ENCODE results near the gene LHX4.
"Not testable (repeated sequence)": the region's sequence is repeated elsewhere in the genome, so short reads cannot be mapped to it uniquely, and the experiment has no call there.

LHX4 gene

DNA sequence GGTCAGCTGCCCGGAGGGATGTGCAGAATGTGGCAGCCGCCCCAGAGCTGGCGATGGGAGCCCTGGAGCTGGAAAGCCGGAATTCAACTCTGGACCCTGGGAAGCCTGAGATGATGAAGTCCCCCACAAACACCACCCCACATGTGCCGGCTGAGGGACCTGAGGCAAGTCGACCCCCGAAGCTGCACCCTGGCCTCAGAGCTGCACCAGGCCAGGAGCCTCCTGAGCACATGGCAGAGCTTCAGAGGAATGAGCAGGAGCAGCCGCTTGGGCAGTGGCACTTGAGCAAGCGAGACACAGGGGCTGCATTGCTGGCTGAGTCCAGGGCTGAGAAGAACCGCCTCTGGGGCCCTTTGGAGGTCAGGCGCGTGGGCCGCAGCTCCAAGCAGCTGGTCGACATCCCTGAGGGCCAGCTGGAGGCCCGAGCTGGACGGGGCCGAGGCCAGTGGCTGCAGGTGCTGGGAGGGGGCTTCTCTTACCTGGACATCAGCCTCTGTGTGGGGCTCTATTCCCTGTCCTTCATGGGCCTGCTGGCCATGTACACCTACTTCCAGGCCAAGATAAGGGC lies 33.5 kb upstream of the LHX4 start:
- TF ChIP-seq, protein P1, sequence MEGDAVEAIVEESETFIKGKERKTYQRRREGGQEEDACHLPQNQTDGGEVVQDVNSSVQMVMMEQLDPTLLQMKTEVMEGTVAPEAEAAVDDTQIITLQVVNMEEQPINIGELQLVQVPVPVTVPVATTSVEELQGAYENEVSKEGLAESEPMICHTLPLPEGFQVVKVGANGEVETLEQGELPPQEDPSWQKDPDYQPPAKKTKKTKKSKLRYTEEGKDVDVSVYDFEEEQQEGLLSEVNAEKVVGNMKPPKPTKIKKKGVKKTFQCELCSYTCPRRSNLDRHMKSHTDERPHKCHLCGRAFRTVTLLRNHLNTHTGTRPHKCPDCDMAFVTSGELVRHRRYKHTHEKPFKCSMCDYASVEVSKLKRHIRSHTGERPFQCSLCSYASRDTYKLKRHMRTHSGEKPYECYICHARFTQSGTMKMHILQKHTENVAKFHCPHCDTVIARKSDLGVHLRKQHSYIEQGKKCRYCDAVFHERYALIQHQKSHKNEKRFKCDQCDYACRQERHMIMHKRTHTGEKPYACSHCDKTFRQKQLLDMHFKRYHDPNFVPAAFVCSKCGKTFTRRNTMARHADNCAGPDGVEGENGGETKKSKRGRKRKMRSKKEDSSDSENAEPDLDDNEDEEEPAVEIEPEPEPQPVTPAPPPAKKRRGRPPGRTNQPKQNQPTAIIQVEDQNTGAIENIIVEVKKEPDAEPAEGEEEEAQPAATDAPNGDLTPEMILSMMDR (IDR thresholded peaks at IDR 0.05): no peak
- DNase-seq (ENCODE audit: low spot score): no peak
- H3K27ac ChIP-seq: no peak overlapping the region
- no peak overlapping the region for H3K4me3 ChIP-seq

DNA sequence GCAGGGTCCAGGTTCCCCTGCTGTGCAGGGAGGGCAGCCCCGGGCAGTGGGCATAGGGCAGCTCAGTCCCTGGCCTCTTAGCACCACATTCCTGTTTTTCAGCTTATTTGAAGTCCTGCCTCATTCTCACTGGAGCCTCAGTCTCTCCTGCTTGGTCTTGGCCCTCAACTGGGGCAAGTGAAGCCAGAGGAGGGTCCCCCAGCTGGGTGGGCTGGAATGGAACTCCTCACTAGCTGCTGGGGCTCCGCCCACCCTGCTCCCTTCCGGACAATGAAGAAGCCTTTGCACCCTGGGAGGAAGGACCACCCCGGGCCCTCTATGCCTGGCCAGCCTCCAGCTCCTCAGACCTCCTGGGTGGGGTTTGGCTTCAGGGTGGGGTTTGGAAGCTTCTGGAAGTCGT lies 32.8 kb upstream of the LHX4 start:
- TF ChIP-seq, protein P1 (IDR thresholded peaks at IDR 0.05): no peak
- no peak overlapping the region for H3K4me3 ChIP-seq
- no peak overlapping the region for H3K27ac ChIP-seq
- DNase-seq (ENCODE audit: low spot score): no peak

DNA sequence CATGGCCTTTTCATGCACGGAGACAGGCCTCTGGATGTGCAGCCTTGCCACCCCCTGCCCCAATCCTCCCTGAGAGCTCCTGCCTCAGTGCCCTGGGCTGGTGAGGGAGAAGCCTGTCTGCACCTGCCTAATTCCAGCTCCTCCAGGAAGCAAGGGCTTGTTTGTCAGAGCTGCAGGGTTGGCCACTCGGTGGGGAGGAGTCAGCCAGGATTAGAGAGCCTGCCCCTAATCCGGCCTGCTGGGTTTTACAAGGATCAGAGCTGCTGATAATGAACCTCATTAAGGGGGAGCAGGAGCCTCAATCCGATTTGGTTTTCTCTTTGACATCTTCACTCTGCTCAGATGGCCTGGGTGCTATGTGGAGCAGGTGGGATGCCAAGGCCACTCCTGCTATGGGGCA lies 31.9 kb upstream of the LHX4 start:
- no peak for DNase-seq (ENCODE audit: low spot score)
- TF ChIP-seq, protein P1 (IDR thresholded peaks at IDR 0.05): no peak
- Histone ChIP-seq H3K27ac (no peak overlapping the region), H3K4me3 (no peak overlapping the region)

DNA sequence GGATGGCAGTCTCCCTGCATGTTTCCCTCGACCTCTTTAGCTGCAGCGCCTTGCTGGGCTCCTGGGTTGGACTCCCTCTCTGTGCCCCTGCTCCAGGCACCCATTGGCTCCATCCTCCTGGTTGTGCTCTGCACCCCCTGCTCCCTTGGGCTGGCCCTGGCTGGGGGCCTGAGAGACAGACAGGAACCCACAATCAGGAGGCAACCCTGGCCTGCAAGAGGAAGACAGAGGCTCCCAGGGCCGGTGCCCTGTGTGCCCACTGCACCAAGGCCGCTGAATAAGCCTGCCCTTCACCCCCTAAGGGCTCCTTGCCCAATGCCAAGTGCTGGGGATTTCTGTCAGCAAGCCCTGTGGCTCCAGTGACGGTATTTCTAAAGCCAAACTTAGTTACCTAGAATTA lies 31.5 kb upstream of the LHX4 start:
- no peak overlapping the region for H3K4me3 ChIP-seq
- TF ChIP-seq, protein P1 (IDR thresholded peaks at IDR 0.05): no peak
- H3K27ac ChIP-seq: no peak overlapping the region
- DNase-seq (ENCODE audit: low spot score): no peak

DNA sequence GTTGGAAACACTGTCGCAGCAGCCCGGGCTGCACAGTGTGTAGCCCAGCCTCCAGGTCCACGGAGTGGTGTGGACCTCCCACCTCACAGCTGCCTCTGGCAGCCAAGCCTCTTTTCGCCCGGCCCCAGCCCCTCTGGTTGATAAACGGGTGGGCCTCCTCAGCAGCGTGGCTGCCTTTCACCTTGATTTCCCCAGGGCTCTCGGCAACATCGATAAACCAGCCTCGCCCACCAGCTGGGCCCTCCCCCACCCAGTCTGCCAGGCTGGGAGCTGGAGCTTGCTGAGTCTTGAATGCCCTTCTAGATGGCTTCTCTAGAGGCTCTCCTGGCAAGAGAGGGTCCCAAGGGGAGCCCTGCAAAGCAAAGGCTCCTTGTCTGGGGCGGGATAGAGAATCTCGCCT lies 31.0 kb upstream of the LHX4 start:
- DNase-seq (ENCODE audit: low spot score): no peak
- Histone ChIP-seq H3K27ac (no peak overlapping the region), H3K4me3 (no peak overlapping the region)
- TF ChIP-seq, protein P1 (IDR thresholded peaks at IDR 0.05): no peak

DNA sequence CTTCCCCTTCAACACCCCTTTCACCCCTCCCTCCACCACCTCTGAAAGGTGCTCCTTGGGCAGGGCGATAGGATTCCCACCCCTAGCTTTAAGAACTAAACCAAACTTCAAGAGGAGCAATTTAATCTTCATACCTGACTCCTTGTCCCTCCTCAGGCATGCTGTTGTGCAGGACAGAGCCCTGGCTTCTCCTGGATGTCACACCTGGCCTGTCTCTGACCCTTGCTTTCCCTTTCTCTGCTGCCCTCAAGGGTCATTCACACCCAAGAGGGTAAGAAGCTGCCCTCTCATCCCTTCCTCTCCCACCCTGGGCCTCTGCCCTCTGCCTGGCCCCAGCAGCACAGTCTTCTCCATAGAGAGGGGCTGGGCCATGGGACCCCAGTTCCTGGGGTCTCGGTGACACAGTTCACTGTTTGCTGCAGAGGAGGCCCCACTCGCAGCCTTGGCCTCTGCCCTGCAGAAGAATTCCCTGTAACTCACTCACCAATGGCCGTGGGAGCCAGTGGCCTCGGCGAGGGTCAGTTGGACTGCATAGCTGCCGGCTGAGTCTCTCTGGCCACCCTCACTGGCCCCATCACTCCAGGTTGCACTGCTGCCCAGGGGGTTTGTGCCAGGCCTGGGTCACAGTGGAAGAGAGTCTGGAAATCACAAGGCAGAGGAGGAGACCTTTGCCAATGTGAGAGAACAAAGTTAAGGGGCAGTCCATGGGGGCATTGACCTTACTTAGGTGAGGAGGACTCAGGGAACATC lies 28.4 kb upstream of the LHX4 start:
- Histone ChIP-seq H3K4me3 (no peak overlapping the region), H3K27ac (no peak overlapping the region)
- TF ChIP-seq, protein P1 (IDR thresholded peaks at IDR 0.05): no peak
- no peak for DNase-seq (ENCODE audit: low spot score)

DNA sequence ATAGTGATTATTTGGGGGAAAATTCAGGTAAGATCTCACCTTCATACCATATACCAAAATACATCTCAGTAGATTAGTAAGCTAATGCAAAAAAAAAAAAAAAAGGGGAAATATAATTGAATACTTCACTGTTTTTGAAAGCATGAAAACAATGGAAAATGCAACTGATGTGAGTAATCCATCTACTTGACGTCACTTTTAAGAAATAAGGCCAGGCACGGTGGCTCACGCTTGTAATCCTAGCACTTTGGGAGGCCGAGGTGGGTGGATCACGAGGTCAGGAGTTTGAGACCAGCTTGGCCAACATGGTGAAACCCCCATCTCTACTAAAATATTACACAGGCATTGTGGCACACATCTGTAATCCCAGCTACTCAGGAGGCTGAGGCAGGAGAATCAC lies 27.5 kb upstream of the LHX4 start:
- H3K27ac ChIP-seq; DNase-seq (ENCODE audit: low spot score); H3K4me3 ChIP-seq: not testable (repeated sequence)

All from coronary artery (tissue), 2 donors.